ENCODE results near the gene ELMOD1. TPM values are rescaled to one million over a fixed set of nuclear protein-coding genes. Genes with fewer than 3 reads are reported as not detected.

The ELMOD1 gene
- total and polyA plus RNA-seq, 2 experiments from 2014 or later = 1.2 to 1.6 TPM

DNA sequence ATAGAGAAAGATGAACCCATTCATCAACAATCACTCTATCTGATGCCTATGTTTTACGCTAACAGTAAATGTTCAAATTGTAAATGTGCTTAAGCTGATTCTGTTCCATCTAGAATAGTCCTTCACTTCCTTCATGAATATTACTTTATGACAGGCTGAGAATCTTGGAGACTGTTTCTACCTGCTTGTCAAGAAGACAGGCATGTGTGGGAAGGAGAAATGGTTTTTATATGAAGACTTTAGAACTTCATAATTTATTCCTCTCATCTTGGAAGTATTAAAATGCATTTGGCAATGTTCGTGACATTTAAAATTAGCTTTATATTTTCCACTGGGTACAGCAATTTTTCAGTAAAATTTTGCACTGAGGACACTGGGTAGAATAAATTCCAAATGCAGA is 41.0 kb downstream of the ELMOD1 start:
- Histone ChIP-seq H3K4me2 (no peak overlapping the region), H3K4me1 (ENCODE audit: insufficient read depth) (peaks cover 21% of the 10 kb centered on the region; the same call in 1 of the 2 replicates), H3K27ac (ENCODE audit: low read depth) (no peak overlapping the region), H3K36me3 (ENCODE audit: insufficient read depth) (no peaks in the 10 kb centered on the region), H3F3A (replicated peaks; ENCODE audit: low read depth) (no peaks in the 10 kb centered on the region), H3K79me2 (replicated peaks; ENCODE audit: insufficient read depth) (no peaks in the 10 kb centered on the region), H3K27me3 (ENCODE audit: insufficient read depth) (no peaks in the 10 kb centered on the region), H4K20me1 (replicated peaks; ENCODE audit: insufficient read depth) (no peaks in the 10 kb centered on the region), H3K9me2 (ENCODE audit: insufficient read depth) (no peaks in the 10 kb centered on the region), H3K4me3 (no peak overlapping the region), H2AFZ (no peak overlapping the region)
- no peak overlapping the region for H3K4me3 Mint-ChIP-seq
- no peak for ATAC-seq
- no peaks in the 10 kb centered on the region for H3K36me3 Mint-ChIP-seq (ENCODE audit: low read depth)
- peaks cover 3% of the 10 kb centered on the region for H3K27me3 Mint-ChIP-seq (ENCODE audit: insufficient read depth, low read depth, poor library complexity)
- H3K9me3 Mint-ChIP-seq = no peaks in the 10 kb centered on the region
- TF ChIP-seq CREB1 (CRISPR knock-in tag; IDR thresholded peaks at IDR 0.05; ENCODE audit: low read depth) (no peak), EZH2phosphoT487 (IDR thresholded peaks at IDR 0.05; ENCODE audit: unreplicated experiment) (no peak)
- TF ChIP-seq, protein P1, sequence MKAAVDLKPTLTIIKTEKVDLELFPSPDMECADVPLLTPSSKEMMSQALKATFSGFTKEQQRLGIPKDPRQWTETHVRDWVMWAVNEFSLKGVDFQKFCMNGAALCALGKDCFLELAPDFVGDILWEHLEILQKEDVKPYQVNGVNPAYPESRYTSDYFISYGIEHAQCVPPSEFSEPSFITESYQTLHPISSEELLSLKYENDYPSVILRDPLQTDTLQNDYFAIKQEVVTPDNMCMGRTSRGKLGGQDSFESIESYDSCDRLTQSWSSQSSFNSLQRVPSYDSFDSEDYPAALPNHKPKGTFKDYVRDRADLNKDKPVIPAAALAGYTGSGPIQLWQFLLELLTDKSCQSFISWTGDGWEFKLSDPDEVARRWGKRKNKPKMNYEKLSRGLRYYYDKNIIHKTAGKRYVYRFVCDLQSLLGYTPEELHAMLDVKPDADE (IDR thresholded peaks at IDR 0.05) = no peak
- no peak overlapping the region for H3K27ac Mint-ChIP-seq
- H3K4me1 Mint-ChIP-seq = peaks cover 26% of the 10 kb centered on the region
- no peak for DNase-seq (ENCODE audit: low spot score)

DNA sequence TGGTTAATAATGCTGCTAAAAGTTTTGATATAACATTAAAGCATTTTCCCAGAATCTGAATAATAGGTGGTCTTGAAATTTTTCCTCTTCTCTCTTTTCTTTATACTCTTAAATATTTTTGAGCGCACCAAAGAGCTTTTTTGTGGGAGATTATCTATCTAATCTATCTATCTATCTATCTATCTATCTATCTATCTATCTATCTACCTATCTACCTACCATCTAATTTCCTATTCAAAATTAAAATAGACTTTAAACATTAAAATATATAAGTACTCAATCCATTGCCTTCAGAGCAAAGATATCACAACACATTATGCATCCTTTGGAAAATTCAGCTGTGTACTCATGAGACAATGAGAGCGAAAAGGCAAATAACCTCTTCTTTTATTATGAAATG is 55.8 kb downstream of the ELMOD1 start:
- H3K27ac Mint-ChIP-seq = no peak overlapping the region
- H3K79me2 ChIP-seq (replicated peaks; ENCODE audit: insufficient read depth) = no peaks in the 10 kb centered on the region
- no peak overlapping the region for H3K4me3 ChIP-seq
- peaks cover 34% of the 10 kb centered on the region for H3K4me1 Mint-ChIP-seq
- H3F3A ChIP-seq (replicated peaks; ENCODE audit: low read depth) = no peaks in the 10 kb centered on the region
- H3K4me1 ChIP-seq (ENCODE audit: insufficient read depth) = peaks cover 35% of the 10 kb centered on the region
- H3K4me2 ChIP-seq = no peak overlapping the region
- H2AFZ ChIP-seq = no peak overlapping the region
- no peaks in the 10 kb centered on the region for H3K9me2 ChIP-seq (ENCODE audit: insufficient read depth)
- no peaks in the 10 kb centered on the region for H3K27me3 Mint-ChIP-seq (ENCODE audit: insufficient read depth, low read depth, poor library complexity)
- H3K27ac ChIP-seq (ENCODE audit: low read depth) = no peak overlapping the region
- TF ChIP-seq EZH2phosphoT487 (IDR thresholded peaks at IDR 0.05; ENCODE audit: unreplicated experiment) (no peak), EZH2 (IDR thresholded peaks at IDR 0.05; ENCODE audit: low read depth, unreplicated experiment) (no peak), STAT1 (IDR thresholded peaks at IDR 0.05; ENCODE audit: unreplicated experiment) (no peak), POLR2AphosphoS5 (IDR thresholded peaks at IDR 0.05; ENCODE audit: low read depth) (no peak)
- TF ChIP-seq, protein P2, sequence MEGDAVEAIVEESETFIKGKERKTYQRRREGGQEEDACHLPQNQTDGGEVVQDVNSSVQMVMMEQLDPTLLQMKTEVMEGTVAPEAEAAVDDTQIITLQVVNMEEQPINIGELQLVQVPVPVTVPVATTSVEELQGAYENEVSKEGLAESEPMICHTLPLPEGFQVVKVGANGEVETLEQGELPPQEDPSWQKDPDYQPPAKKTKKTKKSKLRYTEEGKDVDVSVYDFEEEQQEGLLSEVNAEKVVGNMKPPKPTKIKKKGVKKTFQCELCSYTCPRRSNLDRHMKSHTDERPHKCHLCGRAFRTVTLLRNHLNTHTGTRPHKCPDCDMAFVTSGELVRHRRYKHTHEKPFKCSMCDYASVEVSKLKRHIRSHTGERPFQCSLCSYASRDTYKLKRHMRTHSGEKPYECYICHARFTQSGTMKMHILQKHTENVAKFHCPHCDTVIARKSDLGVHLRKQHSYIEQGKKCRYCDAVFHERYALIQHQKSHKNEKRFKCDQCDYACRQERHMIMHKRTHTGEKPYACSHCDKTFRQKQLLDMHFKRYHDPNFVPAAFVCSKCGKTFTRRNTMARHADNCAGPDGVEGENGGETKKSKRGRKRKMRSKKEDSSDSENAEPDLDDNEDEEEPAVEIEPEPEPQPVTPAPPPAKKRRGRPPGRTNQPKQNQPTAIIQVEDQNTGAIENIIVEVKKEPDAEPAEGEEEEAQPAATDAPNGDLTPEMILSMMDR (conservative IDR thresholded peaks at IDR 0.05; ENCODE audit: low read depth in 2 of 2) = no peak
- TF ChIP-seq, protein P3, sequence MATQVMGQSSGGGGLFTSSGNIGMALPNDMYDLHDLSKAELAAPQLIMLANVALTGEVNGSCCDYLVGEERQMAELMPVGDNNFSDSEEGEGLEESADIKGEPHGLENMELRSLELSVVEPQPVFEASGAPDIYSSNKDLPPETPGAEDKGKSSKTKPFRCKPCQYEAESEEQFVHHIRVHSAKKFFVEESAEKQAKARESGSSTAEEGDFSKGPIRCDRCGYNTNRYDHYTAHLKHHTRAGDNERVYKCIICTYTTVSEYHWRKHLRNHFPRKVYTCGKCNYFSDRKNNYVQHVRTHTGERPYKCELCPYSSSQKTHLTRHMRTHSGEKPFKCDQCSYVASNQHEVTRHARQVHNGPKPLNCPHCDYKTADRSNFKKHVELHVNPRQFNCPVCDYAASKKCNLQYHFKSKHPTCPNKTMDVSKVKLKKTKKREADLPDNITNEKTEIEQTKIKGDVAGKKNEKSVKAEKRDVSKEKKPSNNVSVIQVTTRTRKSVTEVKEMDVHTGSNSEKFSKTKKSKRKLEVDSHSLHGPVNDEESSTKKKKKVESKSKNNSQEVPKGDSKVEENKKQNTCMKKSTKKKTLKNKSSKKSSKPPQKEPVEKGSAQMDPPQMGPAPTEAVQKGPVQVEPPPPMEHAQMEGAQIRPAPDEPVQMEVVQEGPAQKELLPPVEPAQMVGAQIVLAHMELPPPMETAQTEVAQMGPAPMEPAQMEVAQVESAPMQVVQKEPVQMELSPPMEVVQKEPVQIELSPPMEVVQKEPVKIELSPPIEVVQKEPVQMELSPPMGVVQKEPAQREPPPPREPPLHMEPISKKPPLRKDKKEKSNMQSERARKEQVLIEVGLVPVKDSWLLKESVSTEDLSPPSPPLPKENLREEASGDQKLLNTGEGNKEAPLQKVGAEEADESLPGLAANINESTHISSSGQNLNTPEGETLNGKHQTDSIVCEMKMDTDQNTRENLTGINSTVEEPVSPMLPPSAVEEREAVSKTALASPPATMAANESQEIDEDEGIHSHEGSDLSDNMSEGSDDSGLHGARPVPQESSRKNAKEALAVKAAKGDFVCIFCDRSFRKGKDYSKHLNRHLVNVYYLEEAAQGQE (IDR thresholded peaks at IDR 0.05; ENCODE audit: unreplicated experiment) = no peak
- TF ChIP-seq, protein P4, sequence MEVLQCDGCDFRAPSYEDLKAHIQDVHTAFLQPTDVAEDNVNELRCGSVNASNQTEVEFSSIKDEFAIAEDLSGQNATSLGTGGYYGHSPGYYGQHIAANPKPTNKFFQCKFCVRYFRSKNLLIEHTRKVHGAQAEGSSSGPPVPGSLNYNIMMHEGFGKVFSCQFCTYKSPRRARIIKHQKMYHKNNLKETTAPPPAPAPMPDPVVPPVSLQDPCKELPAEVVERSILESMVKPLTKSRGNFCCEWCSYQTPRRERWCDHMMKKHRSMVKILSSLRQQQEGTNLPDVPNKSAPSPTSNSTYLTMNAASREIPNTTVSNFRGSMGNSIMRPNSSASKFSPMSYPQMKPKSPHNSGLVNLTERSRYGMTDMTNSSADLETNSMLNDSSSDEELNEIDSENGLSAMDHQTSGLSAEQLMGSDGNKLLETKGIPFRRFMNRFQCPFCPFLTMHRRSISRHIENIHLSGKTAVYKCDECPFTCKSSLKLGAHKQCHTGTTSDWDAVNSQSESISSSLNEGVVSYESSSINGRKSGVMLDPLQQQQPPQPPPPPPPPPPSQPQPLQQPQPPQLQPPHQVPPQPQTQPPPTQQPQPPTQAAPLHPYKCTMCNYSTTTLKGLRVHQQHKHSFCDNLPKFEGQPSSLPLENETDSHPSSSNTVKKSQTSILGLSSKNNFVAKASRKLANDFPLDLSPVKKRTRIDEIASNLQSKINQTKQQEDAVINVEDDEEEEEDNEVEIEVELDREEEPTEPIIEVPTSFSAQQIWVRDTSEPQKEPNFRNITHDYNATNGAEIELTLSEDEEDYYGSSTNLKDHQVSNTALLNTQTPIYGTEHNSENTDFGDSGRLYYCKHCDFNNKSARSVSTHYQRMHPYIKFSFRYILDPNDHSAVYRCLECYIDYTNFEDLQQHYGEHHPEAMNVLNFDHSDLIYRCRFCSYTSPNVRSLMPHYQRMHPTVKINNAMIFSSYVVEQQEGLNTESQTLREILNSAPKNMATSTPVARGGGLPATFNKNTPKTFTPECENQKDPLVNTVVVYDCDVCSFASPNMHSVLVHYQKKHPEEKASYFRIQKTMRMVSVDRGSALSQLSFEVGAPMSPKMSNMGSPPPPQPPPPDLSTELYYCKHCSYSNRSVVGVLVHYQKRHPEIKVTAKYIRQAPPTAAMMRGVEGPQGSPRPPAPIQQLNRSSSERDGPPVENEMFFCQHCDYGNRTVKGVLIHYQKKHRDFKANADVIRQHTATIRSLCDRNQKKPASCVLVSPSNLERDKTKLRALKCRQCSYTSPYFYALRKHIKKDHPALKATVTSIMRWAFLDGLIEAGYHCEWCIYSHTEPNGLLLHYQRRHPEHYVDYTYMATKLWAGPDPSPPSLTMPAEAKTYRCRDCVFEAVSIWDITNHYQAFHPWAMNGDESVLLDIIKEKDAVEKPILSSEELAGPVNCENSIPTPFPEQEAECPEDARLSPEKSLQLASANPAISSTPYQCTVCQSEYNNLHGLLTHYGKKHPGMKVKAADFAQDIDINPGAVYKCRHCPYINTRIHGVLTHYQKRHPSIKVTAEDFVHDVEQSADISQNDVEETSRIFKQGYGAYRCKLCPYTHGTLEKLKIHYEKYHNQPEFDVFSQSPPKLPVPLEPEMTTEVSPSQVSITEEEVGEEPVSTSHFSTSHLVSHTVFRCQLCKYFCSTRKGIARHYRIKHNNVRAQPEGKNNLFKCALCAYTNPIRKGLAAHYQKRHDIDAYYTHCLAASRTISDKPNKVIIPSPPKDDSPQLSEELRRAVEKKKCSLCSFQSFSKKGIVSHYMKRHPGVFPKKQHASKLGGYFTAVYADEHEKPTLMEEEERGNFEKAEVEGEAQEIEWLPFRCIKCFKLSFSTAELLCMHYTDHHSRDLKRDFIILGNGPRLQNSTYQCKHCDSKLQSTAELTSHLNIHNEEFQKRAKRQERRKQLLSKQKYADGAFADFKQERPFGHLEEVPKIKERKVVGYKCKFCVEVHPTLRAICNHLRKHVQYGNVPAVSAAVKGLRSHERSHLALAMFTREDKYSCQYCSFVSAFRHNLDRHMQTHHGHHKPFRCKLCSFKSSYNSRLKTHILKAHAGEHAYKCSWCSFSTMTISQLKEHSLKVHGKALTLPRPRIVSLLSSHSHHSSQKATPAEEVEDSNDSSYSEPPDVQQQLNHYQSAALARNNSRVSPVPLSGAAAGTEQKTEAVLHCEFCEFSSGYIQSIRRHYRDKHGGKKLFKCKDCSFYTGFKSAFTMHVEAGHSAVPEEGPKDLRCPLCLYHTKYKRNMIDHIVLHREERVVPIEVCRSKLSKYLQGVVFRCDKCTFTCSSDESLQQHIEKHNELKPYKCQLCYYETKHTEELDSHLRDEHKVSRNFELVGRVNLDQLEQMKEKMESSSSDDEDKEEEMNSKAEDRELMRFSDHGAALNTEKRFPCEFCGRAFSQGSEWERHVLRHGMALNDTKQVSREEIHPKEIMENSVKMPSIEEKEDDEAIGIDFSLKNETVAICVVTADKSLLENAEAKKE (CRISPR knock-in tag; IDR thresholded peaks at IDR 0.05) = no peak
- no peaks in the 10 kb centered on the region for H3K27me3 ChIP-seq (ENCODE audit: insufficient read depth)
- no peak overlapping the region for H3K4me3 Mint-ChIP-seq
- H3K36me3 Mint-ChIP-seq (ENCODE audit: low read depth) = no peaks in the 10 kb centered on the region
- no peak for ATAC-seq
- H3K9me3 Mint-ChIP-seq = no peaks in the 10 kb centered on the region
- DNase-seq (ENCODE audit: low spot score) = no peak
- no peaks in the 10 kb centered on the region for H4K20me1 ChIP-seq (replicated peaks; ENCODE audit: insufficient read depth)
- no peaks in the 10 kb centered on the region for H3K36me3 ChIP-seq (ENCODE audit: insufficient read depth)

Data from GM23338 (cell line).